ENCODE results near the gene CHRM4.

DNA sequence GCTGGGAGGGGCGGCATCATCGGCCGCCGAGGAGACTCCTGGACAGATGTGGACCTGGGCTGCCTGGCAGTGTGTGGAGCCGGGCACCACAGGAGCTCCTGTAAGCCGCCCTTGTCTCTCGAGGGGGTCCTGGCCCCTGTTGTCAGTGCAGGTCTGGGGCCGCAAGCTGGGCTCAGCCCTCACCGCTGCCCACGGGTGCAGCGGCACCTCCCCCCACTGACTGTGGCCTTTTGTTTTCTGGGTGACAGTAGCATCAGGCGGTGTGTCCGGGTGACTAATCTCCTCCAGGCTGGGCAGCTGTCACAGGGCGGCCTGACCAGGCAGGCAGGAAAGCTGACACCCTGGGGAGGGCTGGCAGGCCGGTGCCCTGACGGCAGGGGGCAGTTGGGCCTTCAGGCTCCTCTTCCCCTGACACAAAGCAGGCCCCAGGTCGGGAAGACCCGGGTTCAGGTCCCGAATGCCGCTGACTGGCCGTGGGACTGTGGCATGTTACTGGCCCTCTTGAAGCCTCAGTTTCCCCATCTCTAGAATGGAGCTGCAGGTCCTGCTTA, 28.0 kb downstream of the CHRM4 start:
- TF ChIP-seq, protein P1, sequence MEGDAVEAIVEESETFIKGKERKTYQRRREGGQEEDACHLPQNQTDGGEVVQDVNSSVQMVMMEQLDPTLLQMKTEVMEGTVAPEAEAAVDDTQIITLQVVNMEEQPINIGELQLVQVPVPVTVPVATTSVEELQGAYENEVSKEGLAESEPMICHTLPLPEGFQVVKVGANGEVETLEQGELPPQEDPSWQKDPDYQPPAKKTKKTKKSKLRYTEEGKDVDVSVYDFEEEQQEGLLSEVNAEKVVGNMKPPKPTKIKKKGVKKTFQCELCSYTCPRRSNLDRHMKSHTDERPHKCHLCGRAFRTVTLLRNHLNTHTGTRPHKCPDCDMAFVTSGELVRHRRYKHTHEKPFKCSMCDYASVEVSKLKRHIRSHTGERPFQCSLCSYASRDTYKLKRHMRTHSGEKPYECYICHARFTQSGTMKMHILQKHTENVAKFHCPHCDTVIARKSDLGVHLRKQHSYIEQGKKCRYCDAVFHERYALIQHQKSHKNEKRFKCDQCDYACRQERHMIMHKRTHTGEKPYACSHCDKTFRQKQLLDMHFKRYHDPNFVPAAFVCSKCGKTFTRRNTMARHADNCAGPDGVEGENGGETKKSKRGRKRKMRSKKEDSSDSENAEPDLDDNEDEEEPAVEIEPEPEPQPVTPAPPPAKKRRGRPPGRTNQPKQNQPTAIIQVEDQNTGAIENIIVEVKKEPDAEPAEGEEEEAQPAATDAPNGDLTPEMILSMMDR (conservative IDR thresholded peaks at IDR 0.05) = peak; percentile 71
- no peak for TF ChIP-seq EZH2 (IDR thresholded peaks at IDR 0.05; ENCODE audit: low read depth)

All from PC-9 (cell line).